Sigmoid colon (tissue), 7 donors: ENCODE results near the gene MESD. TPM values are rescaled to one million over a fixed set of nuclear protein-coding genes. Genes with fewer than 3 reads are reported as not detected.
A peak's percentile ranks its signal among the peaks of the same experiment; 100 is the strongest.

Source experiments
- DNase-seq: peaks from one replicate; pipeline ENCODE4 v3.0.0-alpha.2; 2019
- H3K27ac ChIP-seq, 4 donors: fragments of 200-600 bp; sonication (generic); one replicate each; pipeline ENCODE4 v1.5.1; 2016 to 2019; ENCODE audit warnings: mild to moderate bottlenecking in 1 of 4
- H3K27me3 ChIP-seq, 3 donors: fragments of 200-600 bp; sonication (generic); one replicate each; pipeline ENCODE4 v1.5.1; 2019; ENCODE audit warnings: mild to moderate bottlenecking in 1 of 3
- H3K36me3 ChIP-seq, 4 donors: fragments of 200-600 bp; sonication (generic); one replicate each; pipeline ENCODE4 v1.5.1; 2016 to 2019
- H3K4me1 ChIP-seq, 4 donors: fragments of 200-600 bp; sonication (generic); one replicate each; pipeline ENCODE4 v1.5.1; 2017 to 2019
- H3K4me3 ChIP-seq, 4 donors: fragments of 200-600 bp; sonication (generic); one replicate each; pipeline ENCODE4 v1.5.1; 2017 to 2019; ENCODE audit warnings: mild to moderate bottlenecking in 2 of 4, moderate library complexity in 1 of 4
- H3K9me3 ChIP-seq, 4 donors: fragments of 200-600 bp in 3 of 4; sonication (generic) in 3 of 4; one replicate each; pipeline versions ENCODE4 v1.5.1 to v1.6.1; 2013 to 2019
- CTCF ChIP-seq, 4 experiments: fragments of 450-650 bp in 3 of 4; fragments of 200-600 bp in 1 of 4; IDR thresholded peaks; one replicate each; pipeline ENCODE4 v1.5.1; 2016 to 2019; ENCODE audit warnings: antibody characterized with exemption in 4 of 4, mild to moderate bottlenecking in 3 of 4, moderate library complexity in 2 of 4
- EP300 ChIP-seq, 4 donors: sonication (generic); formaldehyde crosslinking; IDR thresholded peaks; one replicate each; pipeline ENCODE4 v1.6.1; 2017; ENCODE audit warnings: antibody characterized with exemption in 4 of 4
- POLR2A ChIP-seq, 2 donors: fragments of 450-650 bp; IDR thresholded peaks; one replicate each; pipeline ENCODE4 v1.6.1; 2016; ENCODE audit warnings: antibody characterized with exemption in 2 of 2, mild to moderate bottlenecking in 2 of 2, moderate library complexity in 2 of 2
- POLR2AphosphoS5 ChIP-seq, 4 donors: sonication (generic); formaldehyde crosslinking; IDR thresholded peaks; one replicate each; pipeline ENCODE4 v1.6.1; 2017; ENCODE audit warnings: antibody characterized with exemption in 4 of 4
- WGBS, 2 donors: extraction: QIAGEN DNeasy Blood & Tissue Kit; methylation state at CpG; one replicate each; pipeline ENCODE4 v1.1.7; 2013; 5-methylcytosine and 5-hydroxymethylcytosine counted together
- intact Hi-C: fragments of 100-400 bp; cut with DNase I; formaldehyde crosslinking; loops from one replicate; pipeline ENCODE4 v1.15.1; 2023
- polyA plus RNA-seq, 3 donors: library from polyadenylated mRNA; stranded (reverse); fragments of 200-250 nt; gene quantifications; one replicate each; pipeline ENCODE4 v1.2.3, GENCODE V29; 2013
- total RNA-seq, 4 donors: library from RNA; depleted of rRNA; stranded (reverse); fragments of >200 nt; gene quantifications; one replicate each; pipeline ENCODE4 v1.1.0, GENCODE V29; 2016
- donor health status: healthy with polysubstance abuse.
- donor health status: Bipolar disorder and iron deficiency.
- donor health status: healthy.

The MESD gene
- total and polyA plus RNA-seq, 7 donors: 5.4 to 20.8 (median 14.6) TPM

- no peak overlapping the region for H3K27ac ChIP-seq
- no peaks in the 10 kb centered on the region for H3K27me3 ChIP-seq
- no peaks in the 10 kb centered on the region for H3K9me3 ChIP-seq
- H3K36me3 ChIP-seq: no peaks in the 10 kb centered on the region
- DNase-seq: peak; percentile 69
- TF ChIP-seq POLR2AphosphoS5 (IDR thresholded peaks at IDR 0.05) (no peak), EP300 (IDR thresholded peaks at IDR 0.05) (no peak), POLR2A (IDR thresholded peaks at IDR 0.05) (no peak), CTCF (IDR thresholded peaks at IDR 0.05) (no peak)
- no peak overlapping the region for H3K4me3 ChIP-seq
- WGBS, 2 donors: 94 to 96% methylated on average over 2 of the region's 2 CpGs
- intact Hi-C loops: no loop called here
- H3K4me1 ChIP-seq: no peaks in the 10 kb centered on the region
These were observed 23.0 kb upstream of the MESD start for GRCh38 chr15:81012588-81012987.

GRCh38 chr15:81011593-81011992, 22.0 kb upstream of the MESD start:
- intact Hi-C loops: no loop called here
- Histone ChIP-seq H3K36me3 (no peaks in the 10 kb centered on the region), H3K4me1 (no peaks in the 10 kb centered on the region), H3K4me3 (no peak overlapping the region), H3K27me3 (no peaks in the 10 kb centered on the region), H3K9me3 (no peaks in the 10 kb centered on the region), H3K27ac (no peak overlapping the region)
- DNase-seq: no peak
- TF ChIP-seq CTCF (IDR thresholded peaks at IDR 0.05): no peak
- no peak for TF ChIP-seq EP300 (IDR thresholded peaks at IDR 0.05)
- no peak for TF ChIP-seq POLR2A (IDR thresholded peaks at IDR 0.05)
- TF ChIP-seq POLR2AphosphoS5 (IDR thresholded peaks at IDR 0.05): no peak

DNA sequence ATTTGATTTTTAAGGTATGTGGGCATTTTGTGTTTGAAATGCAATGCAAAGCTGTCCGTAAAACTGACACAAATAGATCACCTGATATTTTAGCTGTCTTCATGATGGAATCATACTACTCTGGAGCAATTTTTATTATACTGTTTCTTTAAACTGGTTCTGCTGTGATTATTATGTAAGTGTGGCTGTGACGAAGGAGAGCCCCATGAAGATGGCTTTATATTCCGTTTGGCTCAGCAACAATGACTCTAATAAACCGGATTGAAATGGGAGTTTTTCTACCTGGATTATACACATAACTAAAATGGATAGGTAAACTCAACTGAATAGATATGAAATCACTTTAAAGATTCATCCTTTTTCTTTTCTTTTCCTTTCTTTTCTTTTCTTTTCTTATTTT, 20.5 kb upstream of the MESD start:
- H3K27ac ChIP-seq: no peak overlapping the region
- peaks cover 0 to 12% (median 4%) of the 10 kb centered on the region in 4 donors for H3K4me1 ChIP-seq
- intact Hi-C loops: no loop called here
- TF ChIP-seq POLR2AphosphoS5 (IDR thresholded peaks at IDR 0.05) (no peak), CTCF (IDR thresholded peaks at IDR 0.05) (no peak), POLR2A (IDR thresholded peaks at IDR 0.05) (no peak), EP300 (IDR thresholded peaks at IDR 0.05) (no peak)
- no peaks in the 10 kb centered on the region for H3K9me3 ChIP-seq
- DNase-seq: no peak
- H3K4me3 ChIP-seq: no peak overlapping the region
- H3K27me3 ChIP-seq: no peaks in the 10 kb centered on the region
- H3K36me3 ChIP-seq: no peaks in the 10 kb centered on the region
- 89 to 91% methylated on average over 4 of the region's 4 CpGs for WGBS, 2 donors

- WGBS, 2 donors: 40 to 76% methylated on average over 2 of the region's 2 CpGs
- TF ChIP-seq POLR2AphosphoS5 (IDR thresholded peaks at IDR 0.05) (no peak), POLR2A (IDR thresholded peaks at IDR 0.05) (no peak), CTCF (IDR thresholded peaks at IDR 0.05) (no peak), EP300 (IDR thresholded peaks at IDR 0.05) (no peak)
- Histone ChIP-seq H3K9me3 (no peaks in the 10 kb centered on the region), H3K4me3 (no peak overlapping the region), H3K36me3 (peaks cover 0 to 5% (median 0%) of the 10 kb centered on the region in 4 donors), H3K4me1 (peaks cover 0 to 30% (median 14%) of the 10 kb centered on the region in 4 donors), H3K27me3 (no peaks in the 10 kb centered on the region), H3K27ac (no peak overlapping the region)
- no peak for DNase-seq
- intact Hi-C loops: loop anchor here (10.0 kb wide), 1 partner anchor 316 kb away; the partner anchor contains the start of gene STARD5
These were observed 18.7 kb upstream of the MESD start for GRCh38 chr15:81008312-81008711.
